Stimulated activated naive CD8-positive, alpha-beta T cell treated with anti-CD3 and anti-CD28 coated beads, Interleukin-15, Interleukin-2, amounts not matched to agents 100 U/mL and 50 U/mL, for 24 hours (primary cell): ENCODE results near the gene RPLP1.
A peak's percentile ranks its signal among the peaks of the same experiment; 100 is the strongest.

ENCODE experiments used
- ATAC-seq: fragments of 150-1000 bp; cut with Tn5 transposase; one replicate; pipeline ENCODE4 v1.10.0; 2021
- DNase-seq: peaks from one replicate; pipeline ENCODE4 v3.0.0; 2021

Gene RPLP1

GRCh38 chr15:69469467-69470201 is 17.0 kb downstream of the RPLP1 start:
- DNase-seq (no peak), ATAC-seq (no peak)

GRCh38 chr15:69472046-69472445 is 19.4 kb downstream of the RPLP1 start:
- DNase-seq (no peak), ATAC-seq (no peak)

GRCh38 chr15:69472562-69472961 is 19.9 kb downstream of the RPLP1 start:
- DNase-seq, result no peak
- no peak for ATAC-seq

GRCh38 chr15:69474291-69474690 is 21.7 kb downstream of the RPLP1 start:
- DNase-seq (no peak), ATAC-seq (no peak)

- DNase-seq (no peak), ATAC-seq (no peak)
Measured at GRCh38 chr15:69474846-69475455, 22.3 kb downstream of the RPLP1 start.

- peak; percentile 76 for ATAC-seq
- DNase-seq, result peak; percentile 82
Measured at GRCh38 chr15:69475769-69476358, 23.2 kb downstream of the RPLP1 start.

GRCh38 chr15:69476704-69477473 is 24.3 kb downstream of the RPLP1 start:
- DNase-seq (no peak), ATAC-seq (no peak)

- DNase-seq, result peak; percentile 69
- ATAC-seq, result no peak
Measured at GRCh38 chr15:69478259-69478781, 25.7 kb downstream of the RPLP1 start.

GRCh38 chr15:69479081-69479480 is 26.5 kb downstream of the RPLP1 start:
- DNase-seq (no peak), ATAC-seq (no peak)

GRCh38 chr15:69479971-69480370 is 27.4 kb downstream of the RPLP1 start:
- ATAC-seq, result no peak
- no peak for DNase-seq

- DNase-seq, result no peak
- peak; percentile 58 for ATAC-seq
Measured at GRCh38 chr15:69480932-69481331, 28.3 kb downstream of the RPLP1 start.

GRCh38 chr15:69482686-69483256 is 30.2 kb downstream of the RPLP1 start:
- no peak for ATAC-seq
- no peak for DNase-seq

- ATAC-seq, result no peak
- DNase-seq, result no peak
Measured at GRCh38 chr15:69484837-69485236, 32.2 kb downstream of the RPLP1 start.

GRCh38 chr15:69486481-69487110 is 34.0 kb downstream of the RPLP1 start:
- no peak for DNase-seq
- no peak for ATAC-seq

- DNase-seq, result no peak
- peak; percentile 14 for ATAC-seq
Measured at GRCh38 chr15:69489073-69489571, 36.5 kb downstream of the RPLP1 start.

- no peak for ATAC-seq
- no peak for DNase-seq
Measured at GRCh38 chr15:69490356-69491037, 37.9 kb downstream of the RPLP1 start.

GRCh38 chr15:69491038-69491505 is 38.5 kb downstream of the RPLP1 start:
- DNase-seq (no peak), ATAC-seq (no peak)

- ATAC-seq, result no peak
- no peak for DNase-seq
Measured at GRCh38 chr15:69493406-69493805, 40.8 kb downstream of the RPLP1 start.

- DNase-seq (no peak), ATAC-seq (no peak)
Measured at GRCh38 chr15:69496001-69496400, 43.4 kb downstream of the RPLP1 start.

- DNase-seq, result no peak
- peak; percentile 73 for ATAC-seq
Measured at GRCh38 chr15:69497076-69497475, 44.5 kb downstream of the RPLP1 start.

GRCh38 chr15:69497667-69498066 is 45.0 kb downstream of the RPLP1 start:
- DNase-seq, result no peak
- ATAC-seq, result peak; percentile 59
